ENCODE results near the gene CAST.

DNA sequence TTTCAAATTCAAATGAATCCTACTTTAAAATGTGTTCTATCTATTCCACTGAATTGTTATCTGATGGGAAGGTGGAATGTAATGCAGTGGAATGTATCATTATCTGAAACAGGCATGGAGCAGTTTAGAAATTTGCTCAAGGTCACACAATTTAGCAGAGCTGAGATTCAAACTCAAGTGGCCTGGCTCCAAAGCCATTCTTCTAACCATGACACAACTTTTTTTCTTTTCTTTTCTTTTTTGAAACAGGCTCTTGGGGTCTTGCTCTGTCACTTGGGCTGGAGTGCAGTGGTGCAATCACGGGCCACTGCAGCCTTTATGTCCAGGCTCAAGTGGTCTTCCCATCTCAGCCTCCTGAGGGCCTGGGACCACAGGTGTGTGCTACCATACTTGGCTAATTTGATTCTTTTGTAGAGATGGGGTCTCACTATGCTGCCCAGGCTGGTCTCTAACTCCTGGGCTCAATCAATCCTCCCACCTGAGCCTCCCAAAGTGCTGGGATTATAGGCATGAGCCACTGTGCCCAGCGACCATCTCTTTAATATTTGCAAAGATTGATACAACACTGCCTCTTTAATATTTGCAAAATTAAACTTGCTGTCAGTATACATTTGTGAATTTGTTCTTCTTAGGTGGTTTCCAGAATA, 50.0 kb downstream of the CAST start:
- TF ChIP-seq POLR2A (IDR thresholded peaks at IDR 0.05; ENCODE audit: low read length) (no peak), GATA1 (IDR thresholded peaks at IDR 0.05; ENCODE audit: low read depth, low read length) (no peak)

Measured in erythroblast (primary cell).